Heart right ventricle (tissue), 16 donors: ENCODE data around the gene SYPL2. TPM values are rescaled to one million over a fixed set of nuclear protein-coding genes. Genes with fewer than 3 reads are reported as not detected.
A peak's percentile ranks its signal among the peaks of the same experiment; 100 is the strongest.

Source experiments
- ATAC-seq, 8 donors: fragments of 200-7000 bp; cut with Tn5 transposase; one replicate each; pipeline ENCODE4 v1.9.1; 2020; ENCODE audit warnings: mild to moderate bottlenecking in 8 of 8, moderate library complexity in 8 of 8, moderate number of reproducible peaks in 1 of 8
- DNase-seq, 2 donors: peaks; one replicate each; pipeline ENCODE4 v3.0.0-alpha.2; 2020
- H3K27ac ChIP-seq, 10 donors: fragments of 200-600 bp; sonication (generic) in 2 of 10; one replicate each; pipeline versions ENCODE4 v1.5.0 to v1.8.0; 2020 to 2022; ENCODE audit warnings: mild to moderate bottlenecking in 3 of 10
- H3K27me3 ChIP-seq, 7 donors: fragments of 200-600 bp; one replicate each; pipeline ENCODE4 v1.8.0; 2021 to 2022; ENCODE audit warnings: mild to moderate bottlenecking in 2 of 7
- H3K36me3 ChIP-seq, 9 donors: fragments of 200-600 bp; sonication (generic) in 1 of 9; one replicate each; pipeline versions ENCODE4 v1.5.0 to v1.8.0; 2020 to 2022; ENCODE audit warnings: mild to moderate bottlenecking in 2 of 9
- H3K4me1 ChIP-seq, 9 donors: fragments of 200-600 bp; sonication (generic) in 1 of 9; one replicate each; pipeline versions ENCODE4 v1.5.0 to v1.8.0; 2020 to 2022; ENCODE audit warnings: mild to moderate bottlenecking in 4 of 9
- H3K4me3 ChIP-seq, 10 donors: fragments of 200-600 bp; sonication (generic) in 2 of 10; one replicate each; pipeline versions ENCODE4 v1.5.0 to v1.8.0; 2020 to 2022; ENCODE audit warnings: mild to moderate bottlenecking in 7 of 10, moderate library complexity in 2 of 10
- H3K9me3 ChIP-seq, 11 donors: fragments of 200-600 bp in 10 of 11; sonication (generic) in 2 of 11; one replicate each; pipeline versions ENCODE4 v1.5.0 to v1.8.0; 2013 to 2022; ENCODE audit warnings: mild to moderate bottlenecking in 2 of 11, control low read depth in 1 of 11, moderate library complexity in 1 of 11
- WGBS, 2 donors: extraction: QIAGEN DNeasy Blood & Tissue Kit; methylation state at CpG; one replicate each; pipeline ENCODE4 v1.1.7; 2013; ENCODE audit warnings: inconsistent platforms in 1 of 2; 5-methylcytosine and 5-hydroxymethylcytosine counted together
- intact Hi-C, 10 donors: fragments of 100-400 bp; cut with DNase I; formaldehyde crosslinking; loops; one replicate each; pipeline versions ENCODE4 v1.11.1 to v1.14.2; 2022
- polyA plus RNA-seq, 2 donors: library from polyadenylated mRNA; stranded (reverse); fragments of 200-250 nt; gene quantifications; one replicate each; pipeline ENCODE4 v1.2.3, GENCODE V29; 2013
- total RNA-seq, 10 donors: library from RNA; stranded (reverse); fragmentation: NEBNext Ultra II Directional in 3 of 10; extraction: Animal tissue kit (Norgen Biotek cat#: 25700) in 3 of 10; gene quantifications; one replicate each; pipeline versions ENCODE4 v1.2.1 to v1.2.4, GENCODE V29; 2021 to 2023
- TF ChIP-seq, protein P1 (sequence below), 9 donors: fragments of 200-600 bp; sonication (generic) in 2 of 9; IDR thresholded peaks; one replicate each; pipeline versions ENCODE4 v1.5.0 to v1.8.0; 2021 to 2022; ENCODE audit warnings: antibody characterized with exemption in 9 of 9, mild to moderate bottlenecking in 5 of 9, moderate library complexity in 1 of 9
- donor health status: Arrhythmogenic right ventricular cardiomyopathy.
- donor health status: ischemic (EF 13 %, LVEDD 7.1; RV severe dilation, severe dysfunction).
- donor health status: healthy with polysubstance abuse.
- donor health status: DM: no; HTN: yes; CAD: no.
- donor health status: DM: no; HTN: no; CAD: no.
- donor health status: ischemic (EF 25% LVEDD 6.9; RV normal size, moderate dysfunction).
- donor health status: ischemic (EF 25% LVEDD 5.7; RV mildly dilated, moderate dysfunction).
- donor health status: healthy.
- donor health status: DM: yes; HTN: yes; CAD: no.
- donor health status: Ischemic cardiomyopathy.
- donor health status: ischemic (EF 35%, LVEDD 5.7; RV mildly dilated, moderate dysfunction).
- donor health status: nonischemic (EF 11% LVEDD 7.7; RV severe dilation, severe dysfunction).
- donor health status: DM: yes; HTN: yes; CAD: no.
- donor health status: PGD.
- donor health status: ischemic (EF 29% LVEDD 5.4; RV normal size, mild dysfunction).
- donor health status: nonischemic (EF 23%, LVEDD 6.1; RV moderate dilation, normal function).

The SYPL2 gene
- total and polyA plus RNA-seq, 12 donors, result 15.0 to 47.3 (median 26.8) TPM

- H3K9me3 ChIP-seq, result no peaks in the 10 kb centered on the region
- ATAC-seq, result peak; percentile 99 to 100 (median 99)
- 0% methylated on average over 50 of the region's 50 CpGs for WGBS, 2 donors
Observed at GRCh38 chr1:109426281-109427170, 39.8 kb upstream of the SYPL2 start, which contains the start of gene PSMA5. Gene PSMA5 (minus strand): TSS chr1:109426448. CDS start chr1:109426330, 118 bp downstream.

DNA sequence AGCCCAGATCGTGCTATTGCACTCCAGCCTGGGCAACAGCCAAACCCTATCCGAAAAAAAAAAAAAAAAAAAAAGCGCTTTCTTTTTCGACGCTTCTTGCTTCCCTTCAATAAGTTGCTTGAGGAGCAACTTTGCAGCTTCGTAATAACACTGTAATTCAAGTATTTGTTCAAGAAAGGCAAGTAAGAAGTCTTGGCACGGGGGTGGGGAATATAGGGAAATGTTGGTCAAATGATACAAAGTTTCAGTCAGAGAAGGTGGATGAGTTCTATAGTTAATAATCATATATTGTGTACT lies 39.2 kb upstream of the SYPL2 start:
- intact Hi-C loops, result loop anchor here in 6 of 10 donors (2.0 to 10.0 kb wide), 5 partner anchors 40 to 105 kb away; partner anchors contain the start of genes SYPL2 (in 3 of the 6) and ATXN7L2 (in 2 of the 6)
- Histone ChIP-seq H3K9me3 (no peaks in the 10 kb centered on the region), H3K36me3 (peaks cover 0 to 8% (median 0%) of the 10 kb centered on the region in 9 donors), H3K27ac (peak overlapping the region; percentile 47 to 94 (median 88)), H3K4me3 (peak overlapping the region in 9 of 10 donors; percentile 76 to 96 (median 90)), H3K27me3 (no peaks in the 10 kb centered on the region), H3K4me1 (peaks cover 0 to 44% (median 30%) of the 10 kb centered on the region in 9 donors)
- WGBS, 2 donors, result 12% methylated on average over 7 of the region's 7 CpGs
- DNase-seq (no peak), ATAC-seq (no peak)
- TF ChIP-seq, protein P1, sequence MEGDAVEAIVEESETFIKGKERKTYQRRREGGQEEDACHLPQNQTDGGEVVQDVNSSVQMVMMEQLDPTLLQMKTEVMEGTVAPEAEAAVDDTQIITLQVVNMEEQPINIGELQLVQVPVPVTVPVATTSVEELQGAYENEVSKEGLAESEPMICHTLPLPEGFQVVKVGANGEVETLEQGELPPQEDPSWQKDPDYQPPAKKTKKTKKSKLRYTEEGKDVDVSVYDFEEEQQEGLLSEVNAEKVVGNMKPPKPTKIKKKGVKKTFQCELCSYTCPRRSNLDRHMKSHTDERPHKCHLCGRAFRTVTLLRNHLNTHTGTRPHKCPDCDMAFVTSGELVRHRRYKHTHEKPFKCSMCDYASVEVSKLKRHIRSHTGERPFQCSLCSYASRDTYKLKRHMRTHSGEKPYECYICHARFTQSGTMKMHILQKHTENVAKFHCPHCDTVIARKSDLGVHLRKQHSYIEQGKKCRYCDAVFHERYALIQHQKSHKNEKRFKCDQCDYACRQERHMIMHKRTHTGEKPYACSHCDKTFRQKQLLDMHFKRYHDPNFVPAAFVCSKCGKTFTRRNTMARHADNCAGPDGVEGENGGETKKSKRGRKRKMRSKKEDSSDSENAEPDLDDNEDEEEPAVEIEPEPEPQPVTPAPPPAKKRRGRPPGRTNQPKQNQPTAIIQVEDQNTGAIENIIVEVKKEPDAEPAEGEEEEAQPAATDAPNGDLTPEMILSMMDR (IDR thresholded peaks at IDR 0.05), result no peak

More at GRCh38 chr1:109426281-109427170, 39.8 kb upstream of the SYPL2 start, which contains the start of gene PSMA5:
- Histone ChIP-seq H3K36me3 (peaks cover 0 to 14% (median 0%) of the 10 kb centered on the region in 9 donors), H3K4me1 (peaks cover 0 to 47% (median 30%) of the 10 kb centered on the region in 9 donors), H3K4me3 (peak within 1 kb of the TSS; percentile 76 to 96 (median 90)), H3K27ac (peak within 1 kb of the TSS; percentile 47 to 94 (median 88)), H3K27me3 (no peaks in the 10 kb centered on the region)
- intact Hi-C loops, result loop anchor here in 6 of 10 donors (2.0 to 10.0 kb wide), 5 partner anchors 40 to 106 kb away; partner anchors contain the start of genes SYPL2 (in 3 of the 6) and ATXN7L2 (in 2 of the 6)
- DNase-seq, result peak; percentile 93 to 97
- TF ChIP-seq, protein P1 (IDR thresholded peaks at IDR 0.05), result no peak

GRCh38 chr1:109432336-109432735 lies 34.0 kb upstream of the SYPL2 start:
- DNase-seq, result no peak
- H3K27me3 ChIP-seq, result peaks cover 0 to 3% (median 0%) of the 10 kb centered on the region in 7 donors
- no peak for ATAC-seq
- peaks cover 0 to 13% (median 6%) of the 10 kb centered on the region in 9 donors for H3K4me1 ChIP-seq
- no peak overlapping the region for H3K4me3 ChIP-seq
- H3K9me3 ChIP-seq, result no peaks in the 10 kb centered on the region
- TF ChIP-seq, protein P1 (IDR thresholded peaks at IDR 0.05), result no peak
- H3K36me3 ChIP-seq, result no peaks in the 10 kb centered on the region
- intact Hi-C loops, result no loop called here
- H3K27ac ChIP-seq, result no peak overlapping the region

DNA sequence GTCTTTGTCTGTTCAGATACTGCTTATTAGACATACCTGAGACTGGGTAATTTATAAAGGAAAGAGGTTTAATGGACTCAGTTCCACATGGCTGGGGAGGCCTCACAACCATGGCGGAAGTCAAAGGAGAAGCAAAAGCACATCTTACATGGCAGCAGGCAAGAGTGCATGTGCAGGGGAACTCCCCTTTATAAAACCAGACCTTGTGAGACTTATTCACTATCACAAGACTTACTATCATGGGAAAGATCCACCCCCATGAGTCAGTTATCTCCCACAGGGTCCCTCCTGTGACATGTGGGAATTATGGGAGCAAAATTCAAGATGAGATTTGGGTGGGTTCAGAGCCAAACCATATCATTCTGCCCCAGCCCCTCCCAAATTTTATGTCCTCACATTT lies 33.0 kb upstream of the SYPL2 start:
- Histone ChIP-seq H3K9me3 (no peaks in the 10 kb centered on the region), H3K36me3 (no peaks in the 10 kb centered on the region), H3K4me1 (peaks cover 0 to 3% (median 0%) of the 10 kb centered on the region in 9 donors), H3K4me3 (no peak overlapping the region), H3K27me3 (peaks cover 0 to 3% (median 0%) of the 10 kb centered on the region in 7 donors), H3K27ac (no peak overlapping the region)
- ATAC-seq (no peak), DNase-seq (no peak)
- 91 to 96% methylated on average over 1 of the region's 1 CpG for WGBS, 2 donors
- TF ChIP-seq, protein P1 (IDR thresholded peaks at IDR 0.05), result no peak
- intact Hi-C loops, result no loop called here
